Fibroblast of the aortic adventitia (primary cell): ENCODE data around the gene CYTH4. TPM values are rescaled to one million over a fixed set of nuclear protein-coding genes. Genes with fewer than 3 reads are reported as not detected.
A peak's percentile ranks its signal among the peaks of the same experiment; 100 is the strongest.

Experiments
- DNase-seq: peaks from one replicate; pipeline ENCODE4 v3.0.0-alpha.2; 2010; ENCODE audit warnings: low read depth
- H3K4me3 ChIP-seq: 2 replicates; pipeline ENCODE4 v1.5.1; 2011; ENCODE audit warnings: low read depth, mild to moderate bottlenecking, control low read depth, low read length, moderate library complexity
- CTCF ChIP-seq: IDR thresholded peaks from 2 replicates; pipeline ENCODE4 v1.5.1; 2011; ENCODE audit warnings: mild to moderate bottlenecking, low read length, control low read depth, inconsistent platforms; ENCODE audit not compliant: insufficient read depth
- total RNA-seq: library from RNA; depleted of rRNA; stranded (reverse); fragments of >200 nt; gene quantifications from 2 replicates; pipeline ENCODE4 v1.2.3, GENCODE V29; 2012; ENCODE audit warnings: low replicate concordance

The CYTH4 gene
- total RNA-seq, 1 donor, result 0.72 TPM

- H3K4me3 ChIP-seq, result no peak overlapping the region
- DNase-seq, result no peak
- no peak for TF ChIP-seq CTCF
Measured at GRCh38 chr22:37353839-37354238, 71.5 kb downstream of the CYTH4 start.

- TF ChIP-seq CTCF, result no peak
- no peak overlapping the region for H3K4me3 ChIP-seq
Measured at GRCh38 chr22:37354261-37354660, 72.0 kb downstream of the CYTH4 start.

GRCh38 chr22:37354670-37355069, 72.4 kb downstream of the CYTH4 start:
- H3K4me3 ChIP-seq, result no peak overlapping the region
- no peak for DNase-seq
- TF ChIP-seq CTCF, result no peak

More at GRCh38 chr22:37354261-37354660, 72.0 kb downstream of the CYTH4 start:
- no peak for DNase-seq

- no peak for DNase-seq
- TF ChIP-seq CTCF, result no peak
Measured at GRCh38 chr22:37355174-37355573, 72.9 kb downstream of the CYTH4 start.

GRCh38 chr22:37356922-37357321, 74.6 kb downstream of the CYTH4 start:
- no peak for DNase-seq
- TF ChIP-seq CTCF, result no peak
- H3K4me3 ChIP-seq, result no peak overlapping the region

More at GRCh38 chr22:37355174-37355573, 72.9 kb downstream of the CYTH4 start:
- no peak overlapping the region for H3K4me3 ChIP-seq

GRCh38 chr22:37357446-37358075, 75.3 kb downstream of the CYTH4 start:
- no peak overlapping the region for H3K4me3 ChIP-seq
- TF ChIP-seq CTCF, result no peak
- peak; percentile 48 for DNase-seq

GRCh38 chr22:37358386-37358785, 76.1 kb downstream of the CYTH4 start:
- no peak for TF ChIP-seq CTCF
- DNase-seq, result no peak
- H3K4me3 ChIP-seq, result no peak overlapping the region
